Smooth muscle cell (in vitro differentiated cells): ENCODE results near the gene GTF3C2. TPM values are rescaled to one million over a fixed set of nuclear protein-coding genes. Genes with fewer than 3 reads are reported as not detected.

ENCODE experiments used
- DNase-seq: peaks from one replicate; lab custom pipeline; 2025; ENCODE audit not compliant: unreplicated experiment; lab: John Stamatoyannopoulos, UW
- H2AFZ ChIP-seq: fragments of 200-600 bp; sonication (generic); 2 replicates; pipeline ENCODE4 v1.6.0; 2016; ENCODE audit warnings: antibody characterized with exemption, low read depth, mild to moderate bottlenecking
- H3F3A ChIP-seq: fragments of 200-600 bp; sonication (generic); 2 replicates; pipeline ENCODE4 v1.6.0; 2017; ENCODE audit warnings: antibody characterized with exemption, low read depth
- H3K27ac ChIP-seq: fragments of 200-600 bp; sonication (generic); 2 replicates; pipeline ENCODE4 v1.5.1; 2016; ENCODE audit warnings: low read depth, mild to moderate bottlenecking
- H3K27me3 ChIP-seq: fragments of 200-600 bp; sonication (generic); 2 replicates; pipeline ENCODE4 v1.6.1; 2016; ENCODE audit warnings: low read depth, mild to moderate bottlenecking
- H3K36me3 ChIP-seq: fragments of 200-600 bp; sonication (generic); 2 replicates; pipeline ENCODE4 v1.5.1; 2016; ENCODE audit warnings: low read depth
- H3K4me1 ChIP-seq: fragments of 200-600 bp; sonication (generic); 2 replicates; pipeline ENCODE4 v1.5.1; 2016; ENCODE audit warnings: low read depth
- H3K4me2 ChIP-seq: fragments of 200-600 bp; sonication (generic); 2 replicates; pipeline ENCODE4 v1.6.0; 2016; ENCODE audit warnings: mild to moderate bottlenecking
- H3K4me3 ChIP-seq: fragments of 200-600 bp; sonication (generic); 2 replicates; pipeline ENCODE4 v1.5.1; 2016; ENCODE audit warnings: mild to moderate bottlenecking
- H3K79me2 ChIP-seq: fragments of 200-600 bp; sonication (generic); 2 replicates; pipeline ENCODE4 v1.6.0; 2016; ENCODE audit warnings: low read depth, mild to moderate bottlenecking
- H3K9ac ChIP-seq: fragments of 200-600 bp; sonication (generic); 2 replicates; pipeline ENCODE4 v1.6.0; 2016; ENCODE audit warnings: low read depth
- H3K9me3 ChIP-seq: fragments of 200-600 bp; sonication (generic); replicated peaks from 2 replicates; pipeline ENCODE4 v1.5.1; 2016; ENCODE audit warnings: low read depth
- H4K20me1 ChIP-seq: fragments of 200-600 bp; sonication (generic); 2 replicates; pipeline ENCODE4 v1.6.0; 2016; ENCODE audit warnings: low read depth
- CTCF ChIP-seq: fragments of 200-600 bp; sonication (generic); IDR thresholded peaks from 2 replicates; pipeline ENCODE4 v1.5.1; 2017; ENCODE audit warnings: borderline replicate concordance, mild to moderate bottlenecking, antibody characterized with exemption; ENCODE audit not compliant: insufficient read depth, poor library complexity, severe bottlenecking
- WGBS: methylation state at CpG from one replicate; pipeline ENCODE4 v1.1.7; 2016; ENCODE audit warnings: low lambda C conversion rate; 5-methylcytosine and 5-hydroxymethylcytosine counted together
- polyA plus RNA-seq: library from polyadenylated mRNA; unstranded; fragments of >200 nt; fragmentation: Nextera tagmentation; extraction: Ambion mirVana; gene quantifications from 2 replicates; pipeline ENCODE4 v1.2.1, GENCODE V29; 2016
- total RNA-seq: library from RNA; depleted of rRNA; stranded (reverse); fragments of >200 nt; gene quantifications from 2 replicates; pipeline ENCODE4 v1.2.3, GENCODE V29; 2014

The GTF3C2 gene
- total and polyA plus RNA-seq, 2 experiments from 2014 or later, result 40.3 to 42.3 TPM

- no peak within 1 kb of the TSS for H3K27ac ChIP-seq
- H3K27me3 ChIP-seq, result peaks cover 48% of the 10 kb centered on the region
- H4K20me1 ChIP-seq, result peaks cover 33% of the 10 kb centered on the region
- peaks cover 6% of the 10 kb centered on the region for H3K4me1 ChIP-seq
- H3K4me3 ChIP-seq, result peak within 1 kb of the TSS; percentile 2
- H3K9ac ChIP-seq, result no peak within 1 kb of the TSS
- no peaks in the 10 kb centered on the region for H3K9me3 ChIP-seq
- H3F3A ChIP-seq, result no peaks in the 10 kb centered on the region
- peak; percentile 31 for DNase-seq
- H2AFZ ChIP-seq, result no peak within 1 kb of the TSS
- WGBS, result 21% methylated on average over 25 of the region's 25 CpGs
- H3K36me3 ChIP-seq, result no peaks in the 10 kb centered on the region
- no peak for TF ChIP-seq CTCF
- H3K79me2 ChIP-seq, result no peaks in the 10 kb centered on the region
- H3K4me2 ChIP-seq, result peak within 1 kb of the TSS; percentile 67
Observed at GRCh38 chr2:27308359-27308881, 48.1 kb downstream of the GTF3C2 start, which contains the start of gene UCN. Gene UCN (minus strand): TSS chr2:27308445. CDS start chr2:27307895, 550 bp downstream.

GRCh38 chr2:27307545-27308358 lies 48.8 kb downstream of the GTF3C2 start:
- Histone ChIP-seq H3K27ac (no peak overlapping the region), H3K4me1 (peaks cover 6% of the 10 kb centered on the region), H3K36me3 (no peaks in the 10 kb centered on the region), H3K9ac (no peak overlapping the region), H3K79me2 (no peaks in the 10 kb centered on the region), H3F3A (no peaks in the 10 kb centered on the region), H4K20me1 (peaks cover 28% of the 10 kb centered on the region), H3K4me3 (peak overlapping the region; percentile 2), H3K9me3 (no peaks in the 10 kb centered on the region), H3K4me2 (peak overlapping the region; percentile 67), H2AFZ (no peak overlapping the region), H3K27me3 (peaks cover 48% of the 10 kb centered on the region)
- no peak for TF ChIP-seq CTCF
- 9% methylated on average over 64 of the region's 75 CpGs for WGBS
- no peak for DNase-seq

GRCh38 chr2:27307287-27307544 lies 49.3 kb downstream of the GTF3C2 start:
- H3K4me2 ChIP-seq, result no peak overlapping the region
- H3K27ac ChIP-seq, result no peak overlapping the region
- no peak overlapping the region for H3K9ac ChIP-seq
- no peaks in the 10 kb centered on the region for H3F3A ChIP-seq
- H4K20me1 ChIP-seq, result peaks cover 23% of the 10 kb centered on the region
- H2AFZ ChIP-seq, result no peak overlapping the region
- DNase-seq, result no peak
- WGBS, result 30% methylated on average over 14 of the region's 14 CpGs
- H3K79me2 ChIP-seq, result no peaks in the 10 kb centered on the region
- H3K4me3 ChIP-seq, result no peak overlapping the region
- H3K4me1 ChIP-seq, result peaks cover 6% of the 10 kb centered on the region
- TF ChIP-seq CTCF, result no peak
- no peaks in the 10 kb centered on the region for H3K9me3 ChIP-seq
- no peaks in the 10 kb centered on the region for H3K36me3 ChIP-seq
- H3K27me3 ChIP-seq, result peaks cover 48% of the 10 kb centered on the region
